Astrocyte (in vitro differentiated cells and primary cell): ENCODE results near the gene C3orf85.

Experiments used
- CTCF ChIP-seq: IDR thresholded peaks from 2 replicates; pipeline ENCODE4 v1.5.1; 2011; ENCODE audit warnings: low read depth, mild to moderate bottlenecking, inconsistent platforms, low read length, moderate library complexity; ENCODE audit not compliant: insufficient read depth
- EZH2 ChIP-seq: IDR thresholded peaks from 2 replicates; pipeline ENCODE4 v1.6.1; 2012; ENCODE audit warnings: mild to moderate bottlenecking, low read length, inconsistent platforms; ENCODE audit not compliant: insufficient read depth

- TF ChIP-seq CTCF (no peak), EZH2 (no peak)
Observed at GRCh38 chr3:109152320-109152719, 15.8 kb downstream of the C3orf85 start.
